Epithelial cell of alveolus of lung (primary cell): ENCODE data around the gene RTN3. TPM values are rescaled to one million over a fixed set of nuclear protein-coding genes. Genes with fewer than 3 reads are reported as not detected.

ENCODE experiments used
- total RNA-seq: library from RNA; depleted of rRNA; stranded (reverse); fragments of >200 nt; gene quantifications from 2 replicates; pipeline ENCODE4 v1.2.1, GENCODE V29; 2015

RTN3 gene
- 92.4 and 115 TPM in 2 replicates for total RNA-seq

DNA sequence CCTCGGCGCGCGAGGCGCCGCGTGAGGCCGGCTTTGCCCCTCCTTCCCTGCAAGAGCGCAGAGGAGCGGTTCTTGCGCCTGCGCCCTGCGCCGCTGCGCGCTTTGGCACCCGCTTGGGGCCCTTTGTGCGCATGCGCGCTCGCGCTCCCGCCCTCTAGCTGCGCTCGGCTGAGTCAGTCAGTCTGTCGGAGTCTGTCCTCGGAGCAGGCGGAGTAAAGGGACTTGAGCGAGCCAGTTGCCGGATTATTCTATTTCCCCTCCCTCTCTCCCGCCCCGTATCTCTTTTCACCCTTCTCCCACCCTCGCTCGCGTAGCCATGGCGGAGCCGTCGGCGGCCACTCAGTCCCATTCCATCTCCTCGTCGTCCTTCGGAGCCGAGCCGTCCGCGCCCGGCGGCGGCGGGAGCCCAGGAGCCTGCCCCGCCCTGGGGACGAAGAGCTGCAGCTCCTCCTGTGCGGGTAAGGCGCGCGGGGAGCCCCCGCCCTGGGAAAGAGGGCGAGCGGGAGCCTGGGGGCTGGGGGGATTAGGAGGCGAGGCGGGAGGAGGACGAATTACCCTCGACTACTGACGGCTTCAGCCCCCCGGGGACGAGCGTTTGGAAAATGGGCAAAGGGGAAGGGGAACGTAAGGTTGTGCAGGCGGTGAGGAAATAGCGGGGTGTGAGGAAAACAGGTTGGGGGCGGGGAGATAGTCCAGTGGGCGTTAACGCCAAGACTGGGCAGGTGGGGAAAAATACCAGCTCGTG, at the start of gene RTN3:
RTN3 (plus strand) TSS at position 180 of the 745 bp plus-strand sequence; CDS start at position 317, 137 bp downstream.

GRCh38 chr11:63671322-63672155, 9.8 kb upstream of the RTN3 start, which contains the start of gene ATL3:
ATL3 (minus strand) TSS chr11:63671376; CDS start chr11:63671335, 41 bp downstream.

DNA sequence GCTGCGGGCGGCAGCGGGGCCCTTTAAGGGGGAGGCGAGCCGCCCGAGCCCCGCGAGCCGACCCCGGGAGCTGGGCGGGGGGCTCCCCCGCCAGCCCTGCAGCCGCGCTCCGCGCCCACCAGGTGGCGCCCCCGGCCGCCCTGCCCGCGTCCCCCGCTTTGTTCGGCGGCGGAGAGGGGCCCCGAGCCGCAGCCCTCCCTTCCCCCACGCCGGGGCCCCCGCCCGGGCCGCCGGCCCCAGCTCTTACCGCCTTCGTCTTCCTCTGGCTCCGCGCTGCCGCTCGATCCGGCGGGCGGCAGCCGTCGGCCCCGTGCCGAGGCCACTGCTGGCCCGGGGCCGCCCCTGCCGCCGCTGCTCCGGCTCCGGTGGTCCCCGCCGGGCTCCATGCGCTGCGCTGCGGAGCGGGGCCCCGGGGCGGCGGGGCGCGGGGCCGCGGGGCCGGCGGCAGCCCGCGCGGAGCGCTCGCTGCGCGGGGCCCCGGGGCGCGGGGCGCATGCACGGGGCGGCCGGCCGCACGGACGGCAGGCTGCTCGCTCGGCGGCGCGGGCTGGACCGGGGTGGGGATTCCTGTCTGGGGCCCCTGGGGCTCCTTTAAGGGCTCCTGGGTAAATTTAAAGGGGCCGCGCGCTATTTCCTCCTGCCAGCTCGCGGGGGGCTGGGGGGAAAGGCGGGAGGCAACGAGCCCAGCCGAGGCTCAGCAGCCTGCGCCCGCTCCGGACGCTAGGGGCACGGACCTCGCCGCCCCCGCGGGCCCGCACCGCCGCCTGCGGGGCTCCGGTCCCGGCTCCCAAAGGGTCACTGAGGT, 87.1 kb downstream of the RTN3 start, which contains the start of gene ZFTA:
ZFTA (minus strand) TSS at position 539 of the 805 bp plus-strand sequence; CDS start at position 386, 153 bp downstream.

Other genes with a start within 250 kb of the RTN3 start
- gene PLAAT5, start 190.3 kb upstream of the RTN3 start, total RNA-seq = 0.13 TPM in 1 of 2 replicates, not detected in the other
- gene LGALS12, start 175.4 kb upstream of the RTN3 start, total RNA-seq = not detected in 2 replicates
- gene PLAAT4, start 144.7 kb upstream of the RTN3 start, total RNA-seq = 13.7 and 31.0 TPM in 2 replicates
- not detected in 2 replicates for gene PLAAT2, start 118.1 kb upstream of the RTN3 start, total RNA-seq
- gene PLAAT3, start 67.1 kb upstream of the RTN3 start, total RNA-seq = 0.48 and 5.2 TPM in 2 replicates
- gene ATL3, start 10.1 kb upstream of the RTN3 start, total RNA-seq = 51.7 and 57.1 TPM in 2 replicates
- gene ZFTA, start 87.3 kb downstream of the RTN3 start, total RNA-seq = 8.8 and 44.0 TPM in 2 replicates
- 24.4 and 31.0 TPM in 2 replicates for gene SPINDOC, start 132.0 kb downstream of the RTN3 start, total RNA-seq
- 15.4 and 16.0 TPM in 2 replicates for gene MARK2, start 157.6 kb downstream of the RTN3 start, total RNA-seq
- 6.9 and 10.9 TPM in 2 replicates for gene RCOR2, start 235.7 kb downstream of the RTN3 start, total RNA-seq